ENCODE results near the gene VKORC1.
"Not testable (repeated sequence)": the region's sequence is repeated elsewhere in the genome, so short reads cannot be mapped to it uniquely, and the experiment has no call there.

Gene VKORC1

GRCh38 chr16:31107465-31107867, 12.9 kb upstream of the VKORC1 start:
- DNase-seq (ENCODE audit: low read depth), result no peak

GRCh38 chr16:31106509-31107464, 12.2 kb upstream of the VKORC1 start:
- no peak for DNase-seq (ENCODE audit: low read depth)

- DNase-seq (ENCODE audit: low read depth), result peak; percentile 63
Measured at GRCh38 chr16:31105677-31106213, 11.1 kb upstream of the VKORC1 start.

GRCh38 chr16:31100876-31101641, 6.5 kb upstream of the VKORC1 start:
- not testable (repeated sequence) for DNase-seq (ENCODE audit: low read depth)

- no peak for DNase-seq (ENCODE audit: low read depth)
Measured at GRCh38 chr16:31099860-31100638, 5.5 kb upstream of the VKORC1 start.

- no peak for DNase-seq (ENCODE audit: low read depth)
Measured at GRCh38 chr16:31094088-31094423, 541 bp downstream of the VKORC1 start.

- DNase-seq (ENCODE audit: low read depth), result no peak
Measured at GRCh38 chr16:31093132-31093703, 1.4 kb downstream of the VKORC1 start.

- DNase-seq (ENCODE audit: low read depth), result no peak
Measured at GRCh38 chr16:31092330-31092729, 2.3 kb downstream of the VKORC1 start.

- no peak for DNase-seq (ENCODE audit: low read depth)
Measured at GRCh38 chr16:31090540-31090939, 4.1 kb downstream of the VKORC1 start.

- DNase-seq (ENCODE audit: low read depth), result no peak
Measured at GRCh38 chr16:31089199-31089598, 5.4 kb downstream of the VKORC1 start.

- no peak for DNase-seq (ENCODE audit: low read depth)
Measured at GRCh38 chr16:31088459-31089183, 6.0 kb downstream of the VKORC1 start, which contains the start of gene PRSS53. TSS of gene PRSS53 (minus strand) at chr16:31088943. CDS start at chr16:31088809, 134 bp downstream.

GRCh38 chr16:31087971-31088370, 6.6 kb downstream of the VKORC1 start:
- DNase-seq (ENCODE audit: low read depth), result no peak

GRCh38 chr16:31087481-31087880, 7.1 kb downstream of the VKORC1 start:
- no peak for DNase-seq (ENCODE audit: low read depth)

GRCh38 chr16:31086629-31086906, 8.0 kb downstream of the VKORC1 start:
- DNase-seq (ENCODE audit: low read depth), result no peak

- DNase-seq (ENCODE audit: low read depth), result no peak
Measured at GRCh38 chr16:31085873-31086628, 8.5 kb downstream of the VKORC1 start.

GRCh38 chr16:31085411-31085810, 9.2 kb downstream of the VKORC1 start:
- no peak for DNase-seq (ENCODE audit: low read depth)

- no peak for DNase-seq (ENCODE audit: low read depth)
Measured at GRCh38 chr16:31084584-31085302, 9.9 kb downstream of the VKORC1 start.

GRCh38 chr16:31083981-31084380, 10.6 kb downstream of the VKORC1 start:
- DNase-seq (ENCODE audit: low read depth), result no peak

GRCh38 chr16:31083556-31083955, 11.0 kb downstream of the VKORC1 start:
- no peak for DNase-seq (ENCODE audit: low read depth)

GRCh38 chr16:31083081-31083480, 11.5 kb downstream of the VKORC1 start:
- DNase-seq (ENCODE audit: low read depth), result no peak

Data from stimulated activated CD8-positive, alpha-beta memory T cell treated with anti-CD3 and anti-CD28 coated beads, Interleukin-12 subunit alpha, Interleukin-12 subunit beta, amount 100 ng/mL, for 4 hours (primary cell).